HG03066 (cell line): ENCODE results near the gene CLDN7.
A peak's percentile ranks its signal among the peaks of the same experiment; 100 is the strongest.
"Not testable (repeated sequence)": the region's sequence is repeated elsewhere in the genome, so short reads cannot be mapped to it uniquely, and the experiment has no call there.

Experiments used
- ATAC-seq: cut with Tn5 transposase; IDR thresholded peaks from one replicate; pipeline ENCODE4 v1.9.1; 2021; ENCODE audit warnings: low read depth; ENCODE audit not compliant: unreplicated experiment

CLDN7 gene

GRCh38 chr17:7256766-7257456, 5.4 kb downstream of the CLDN7 start:
- ATAC-seq: no peak

- no peak for ATAC-seq
Measured at GRCh38 chr17:7254511-7254910, 7.8 kb downstream of the CLDN7 start.

- ATAC-seq: no peak
Measured at GRCh38 chr17:7253082-7253481, 9.2 kb downstream of the CLDN7 start.

- peak; percentile 50 for ATAC-seq
Measured at GRCh38 chr17:7252176-7253043, 9.9 kb downstream of the CLDN7 start, which contains the start of gene ELP5. ELP5 (plus strand) TSS chr17:7252215; CDS start chr17:7252551, 336 bp downstream.

- peak; percentile 87 for ATAC-seq
Measured at GRCh38 chr17:7251661-7252175, 10.6 kb downstream of the CLDN7 start, which contains the start of gene CTDNEP1. CTDNEP1 (minus strand) TSS chr17:7251734; CDS start chr17:7251296, 438 bp downstream.

- no peak for ATAC-seq
Measured at GRCh38 chr17:7250695-7251627, 11.3 kb downstream of the CLDN7 start.

GRCh38 chr17:7249830-7250229, 12.4 kb downstream of the CLDN7 start:
- no peak for ATAC-seq

- ATAC-seq: no peak
Measured at GRCh38 chr17:7249214-7249613, 13.1 kb downstream of the CLDN7 start.

GRCh38 chr17:7248796-7249195, 13.5 kb downstream of the CLDN7 start:
- ATAC-seq: no peak

- ATAC-seq: no peak
Measured at GRCh38 chr17:7246779-7247178, 15.5 kb downstream of the CLDN7 start.

GRCh38 chr17:7243838-7244237, 18.4 kb downstream of the CLDN7 start:
- not testable (repeated sequence) for ATAC-seq

- no peak for ATAC-seq
Measured at GRCh38 chr17:7243453-7243729, 18.9 kb downstream of the CLDN7 start.

- ATAC-seq: peak; percentile 44
Measured at GRCh38 chr17:7242717-7243452, 19.4 kb downstream of the CLDN7 start.

GRCh38 chr17:7241783-7242716, 20.2 kb downstream of the CLDN7 start, which contains the start of gene GABARAP:
GABARAP (minus strand) TSS chr17:7242449; CDS start chr17:7242330, 119 bp downstream.
- ATAC-seq: peak; percentile 23

- no peak for ATAC-seq
Measured at GRCh38 chr17:7241090-7241733, 21.1 kb downstream of the CLDN7 start.

- no peak for ATAC-seq
Measured at GRCh38 chr17:7240375-7240774, 21.9 kb downstream of the CLDN7 start.

GRCh38 chr17:7239091-7240027, 22.9 kb downstream of the CLDN7 start, which contains the start of gene PHF23:
PHF23 (minus strand) TSS chr17:7239457; CDS start chr17:7239279, 178 bp downstream.
- peak; percentile 46 for ATAC-seq
